ENCODE data around the gene KCNN3.
A peak's percentile ranks its signal among the peaks of the same experiment; 100 is the strongest.

The KCNN3 gene

GRCh38 chr1:154745750-154746425, 124.2 kb downstream of the KCNN3 start:
- no peak for DNase-seq

- no peak for DNase-seq
Measured at GRCh38 chr1:154745286-154745731, 124.8 kb downstream of the KCNN3 start.

GRCh38 chr1:154744352-154745035, 125.6 kb downstream of the KCNN3 start:
- DNase-seq: no peak

- no peak for DNase-seq
Measured at GRCh38 chr1:154743526-154744036, 126.5 kb downstream of the KCNN3 start.

GRCh38 chr1:154742606-154743005, 127.5 kb downstream of the KCNN3 start:
- no peak for DNase-seq

- DNase-seq: no peak
Measured at GRCh38 chr1:154741741-154742495, 128.2 kb downstream of the KCNN3 start.

GRCh38 chr1:154741327-154741726, 128.8 kb downstream of the KCNN3 start:
- DNase-seq: no peak

- DNase-seq: no peak
Measured at GRCh38 chr1:154739654-154740053, 130.4 kb downstream of the KCNN3 start.

- no peak for DNase-seq
Measured at GRCh38 chr1:154736841-154737240, 133.2 kb downstream of the KCNN3 start.

GRCh38 chr1:154735804-154736168, 134.3 kb downstream of the KCNN3 start:
- no peak for DNase-seq

GRCh38 chr1:154735061-154735803, 134.8 kb downstream of the KCNN3 start:
- DNase-seq: no peak

GRCh38 chr1:154733621-154734020, 136.5 kb downstream of the KCNN3 start:
- DNase-seq: no peak

GRCh38 chr1:154730986-154731489, 139.0 kb downstream of the KCNN3 start:
- no peak for DNase-seq

GRCh38 chr1:154730259-154730658, 139.8 kb downstream of the KCNN3 start:
- peak; percentile 82 for DNase-seq

GRCh38 chr1:154729577-154729976, 140.5 kb downstream of the KCNN3 start:
- no peak for DNase-seq

GRCh38 chr1:154729031-154729442, 141.0 kb downstream of the KCNN3 start:
- no peak for DNase-seq

GRCh38 chr1:154726896-154727753, 143.0 kb downstream of the KCNN3 start:
- DNase-seq: no peak

GRCh38 chr1:154726443-154726842, 143.6 kb downstream of the KCNN3 start:
- no peak for DNase-seq

GRCh38 chr1:154725865-154726264, 144.2 kb downstream of the KCNN3 start:
- DNase-seq: no peak

- DNase-seq: no peak
Measured at GRCh38 chr1:154720328-154721297, 149.5 kb downstream of the KCNN3 start.
